Esophagus muscularis mucosa (tissue), 4 donors: ENCODE data around the gene ZNF512. TPM values are rescaled to one million over a fixed set of nuclear protein-coding genes. Genes with fewer than 3 reads are reported as not detected.
"Not testable (repeated sequence)": the region's sequence is repeated elsewhere in the genome, so short reads cannot be mapped to it uniquely, and the experiment has no call there.

Experiments used
- DNase-seq: peaks from one replicate; pipeline ENCODE4 v3.0.0-alpha.2; 2017; ENCODE audit errors: extremely low spot score
- H3K27ac ChIP-seq, 4 donors: fragments of 200-600 bp; sonication (generic); replicated peaks in 1 of 4; 1 replicate in 3 of 4; 2 replicates in 1 of 4; pipeline ENCODE4 v1.5.1; 2016 to 2019; ENCODE audit warnings: mild to moderate bottlenecking in 1 of 4
- H3K27me3 ChIP-seq, 4 donors: fragments of 200-600 bp; sonication (generic); one replicate each; pipeline versions ENCODE4 v1.5.1 to v1.6.0; 2016 to 2019
- H3K36me3 ChIP-seq, 4 donors: fragments of 200-600 bp; sonication (generic); one replicate each; pipeline ENCODE4 v1.5.1; 2016 to 2019
- H3K4me1 ChIP-seq, 4 donors: fragments of 200-600 bp; sonication (generic); one replicate each; pipeline ENCODE4 v1.5.1; 2016 to 2019
- H3K4me3 ChIP-seq, 4 donors: fragments of 200-600 bp; sonication (generic); 1 replicate in 2 of 4; 2 replicates in 2 of 4; pipeline ENCODE4 v1.5.1; 2016 to 2019; ENCODE audit warnings: mild to moderate bottlenecking in 4 of 4, moderate library complexity in 1 of 4
- H3K9me3 ChIP-seq, 4 donors: fragments of 200-600 bp; sonication (generic); 1 replicate in 3 of 4; 2 replicates in 1 of 4; pipeline ENCODE4 v1.5.1; 2016 to 2019
- CTCF ChIP-seq, 3 experiments: fragments of 200-600 bp in 2 of 3; fragments of 450-650 bp in 1 of 3; sonication (generic) in 2 of 3; IDR thresholded peaks; one replicate each; pipeline ENCODE4 v1.5.1; 2017 to 2019; ENCODE audit warnings: antibody characterized with exemption in 3 of 3, mild to moderate bottlenecking in 2 of 3, moderate library complexity in 1 of 3
- EP300 ChIP-seq: sonication (generic); formaldehyde crosslinking; IDR thresholded peaks from one replicate; pipeline ENCODE4 v1.6.1; 2017; ENCODE audit warnings: antibody characterized with exemption
- POLR2A ChIP-seq: fragments of 450-650 bp; IDR thresholded peaks from one replicate; pipeline ENCODE4 v1.6.1; 2017; ENCODE audit warnings: antibody characterized with exemption, moderate library complexity, mild to moderate bottlenecking, low read depth
- POLR2AphosphoS5 ChIP-seq, 2 donors: sonication (generic); formaldehyde crosslinking; IDR thresholded peaks; one replicate each; pipeline ENCODE4 v1.6.1; 2017; ENCODE audit warnings: antibody characterized with exemption in 2 of 2
- WGBS: methylation state at CpG from one replicate; pipeline ENCODE4 v1.1.5; 2018; 5-methylcytosine and 5-hydroxymethylcytosine counted together
- intact Hi-C: fragments of 100-400 bp; cut with DNase I; formaldehyde crosslinking; loops from one replicate; pipeline ENCODE4 v1.15.1; 2023
- total RNA-seq, 4 donors: library from RNA; depleted of rRNA; stranded (reverse); fragments of >200 nt; gene quantifications; one replicate each; pipeline versions ENCODE4 v1.1.0 to v1.2.1, GENCODE V29; 2016

The ZNF512 gene
- total RNA-seq, 4 donors from 2014 or later, result 29.5 to 39.3 (median 33.7) TPM

DNA sequence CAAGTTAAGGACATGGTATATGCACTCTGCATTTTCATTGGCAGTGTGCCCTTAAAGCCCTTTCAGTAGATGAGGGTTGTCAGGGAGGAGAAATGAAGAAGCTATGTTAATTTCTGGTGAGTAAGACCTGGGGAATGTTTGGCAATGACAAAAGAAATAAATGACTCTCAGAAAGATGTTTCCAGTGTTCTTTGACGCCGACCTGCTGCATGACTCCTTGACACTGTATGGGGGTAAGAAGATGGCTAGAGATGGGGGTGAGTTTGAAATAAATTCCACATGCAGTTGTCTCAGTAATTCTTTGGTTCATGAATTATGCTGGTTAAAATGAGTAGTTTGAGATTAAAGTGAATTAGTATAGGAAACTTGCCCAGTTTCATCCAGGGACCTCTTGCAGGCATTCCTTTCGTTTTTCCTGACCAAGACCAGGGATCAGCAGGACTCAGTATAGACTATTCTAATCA, 40.1 kb downstream of the ZNF512 start:
- intact Hi-C loops, result no loop called here
- DNase-seq, result no peak
- Histone ChIP-seq H3K9me3 (no peaks in the 10 kb centered on the region), H3K27ac (no peak overlapping the region), H3K4me1 (peaks cover 8 to 11% (median 9%) of the 10 kb centered on the region in 4 donors), H3K27me3 (no peaks in the 10 kb centered on the region), H3K36me3 (peaks cover 21 to 68% (median 53%) of the 10 kb centered on the region in 4 donors), H3K4me3 (no peak overlapping the region)
- 41% methylated on average over 3 of the region's 3 CpGs for WGBS
- TF ChIP-seq POLR2AphosphoS5 (IDR thresholded peaks at IDR 0.05) (no peak), POLR2A (no peak), CTCF (IDR thresholded peaks at IDR 0.05) (no peak), EP300 (no peak)

- peaks cover 19 to 24% (median 21%) of the 10 kb centered on the region in 4 donors for H3K4me1 ChIP-seq
- TF ChIP-seq EP300 (no peak), POLR2AphosphoS5 (IDR thresholded peaks at IDR 0.05) (no peak), CTCF (IDR thresholded peaks at IDR 0.05) (no peak)
- H3K4me3 ChIP-seq, result no peak overlapping the region
- peaks cover 17 to 48% (median 36%) of the 10 kb centered on the region in 4 donors for H3K36me3 ChIP-seq
- H3K9me3 ChIP-seq, result no peaks in the 10 kb centered on the region
- DNase-seq, result no peak
- intact Hi-C loops, result no loop called here
- H3K27ac ChIP-seq, result no peak overlapping the region
- no peaks in the 10 kb centered on the region for H3K27me3 ChIP-seq
These were observed 42.1 kb downstream of the ZNF512 start for GRCh38 chr2:27624943-27625342.

- H3K27me3 ChIP-seq, H3K27ac ChIP-seq, H3K4me3 ChIP-seq, H3K9me3 ChIP-seq, intact Hi-C loops, DNase-seq: not testable (repeated sequence)
- H3K36me3 ChIP-seq, result peaks cover 14 to 48% (median 32%) of the 10 kb centered on the region in 4 donors
- 95% methylated on average over 1 of the region's 1 CpG for WGBS
- peaks cover 21 to 32% (median 29%) of the 10 kb centered on the region in 4 donors for H3K4me1 ChIP-seq
These were observed 43.5 kb downstream of the ZNF512 start for GRCh38 chr2:27626323-27626722.

- peak overlapping the region in 1 of 4 donors; percentile 19 for H3K27ac ChIP-seq
- peaks cover 21 to 32% (median 29%) of the 10 kb centered on the region in 4 donors for H3K4me1 ChIP-seq
- H3K4me3 ChIP-seq, H3K9me3 ChIP-seq, DNase-seq, intact Hi-C loops, H3K27me3 ChIP-seq: not testable (repeated sequence)
- peaks cover 13 to 48% (median 31%) of the 10 kb centered on the region in 4 donors for H3K36me3 ChIP-seq
- 73% methylated on average over 3 of the region's 3 CpGs for WGBS
These were observed 44.1 kb downstream of the ZNF512 start for GRCh38 chr2:27626921-27627320.

- Histone ChIP-seq H3K27ac (peak overlapping the region; percentile 70 to 78 (median 73)), H3K27me3 (no peaks in the 10 kb centered on the region), H3K4me3 (peak overlapping the region; percentile 67 to 83 (median 76)), H3K9me3 (no peaks in the 10 kb centered on the region), H3K4me1 (peaks cover 21 to 32% (median 29%) of the 10 kb centered on the region in 4 donors), H3K36me3 (peaks cover 14 to 48% (median 28%) of the 10 kb centered on the region in 4 donors)
- 4% methylated on average over 10 of the region's 21 CpGs for WGBS
- intact Hi-C loops, result no loop called here
- DNase-seq, result no peak
- TF ChIP-seq EP300, result no peak
- no peak for TF ChIP-seq POLR2AphosphoS5 (IDR thresholded peaks at IDR 0.05)
- TF ChIP-seq POLR2A, result no peak
- no peak for TF ChIP-seq CTCF (IDR thresholded peaks at IDR 0.05)
These were observed 45.3 kb downstream of the ZNF512 start for GRCh38 chr2:27627963-27628766.
